Measurements from ENCODE around the gene SEC11C. TPM values are rescaled to one million over a fixed set of nuclear protein-coding genes. Genes with fewer than 3 reads are reported as not detected.

SEC11C gene
- total RNA-seq, 4 donors from 2014 or later: 8.2 to 39.7 (median 22.1) TPM

DNA sequence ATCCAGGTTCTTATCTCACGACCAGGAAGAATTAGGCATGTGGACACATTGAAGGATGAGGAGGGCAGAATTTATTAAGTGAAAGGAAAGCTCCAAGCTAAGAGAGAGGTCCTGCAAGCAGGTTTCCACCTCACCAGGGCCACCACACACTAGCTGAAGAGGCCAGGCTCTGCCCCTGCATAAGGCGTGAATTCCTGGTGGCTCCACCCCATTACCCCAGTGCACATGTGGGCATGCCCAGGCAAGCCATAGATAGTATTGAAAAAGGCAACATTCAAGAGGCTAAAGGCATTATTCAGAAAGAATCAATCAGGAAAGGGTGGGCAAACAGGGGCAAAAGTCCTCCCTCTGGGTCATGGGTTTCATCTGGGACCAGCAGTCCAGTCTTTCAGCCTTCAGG is 49.3 kb downstream of the SEC11C start:
- 0 to 89% methylated on average over 1 to 2 of the region's 2 CpGs for WGBS, 2 donors (ENCODE audit: low coverage in 1 of 2)
- no peaks in the 10 kb centered on the region for H3K4me1 ChIP-seq
- no peaks in the 10 kb centered on the region for H3K36me3 ChIP-seq
- TF ChIP-seq POLR2AphosphoS5 (IDR thresholded peaks at IDR 0.05): no peak
- no peak for TF ChIP-seq POLR2A (IDR thresholded peaks at IDR 0.05)
- no peak for TF ChIP-seq EP300 (IDR thresholded peaks at IDR 0.05; ENCODE audit: low read depth)
- TF ChIP-seq, protein P1, sequence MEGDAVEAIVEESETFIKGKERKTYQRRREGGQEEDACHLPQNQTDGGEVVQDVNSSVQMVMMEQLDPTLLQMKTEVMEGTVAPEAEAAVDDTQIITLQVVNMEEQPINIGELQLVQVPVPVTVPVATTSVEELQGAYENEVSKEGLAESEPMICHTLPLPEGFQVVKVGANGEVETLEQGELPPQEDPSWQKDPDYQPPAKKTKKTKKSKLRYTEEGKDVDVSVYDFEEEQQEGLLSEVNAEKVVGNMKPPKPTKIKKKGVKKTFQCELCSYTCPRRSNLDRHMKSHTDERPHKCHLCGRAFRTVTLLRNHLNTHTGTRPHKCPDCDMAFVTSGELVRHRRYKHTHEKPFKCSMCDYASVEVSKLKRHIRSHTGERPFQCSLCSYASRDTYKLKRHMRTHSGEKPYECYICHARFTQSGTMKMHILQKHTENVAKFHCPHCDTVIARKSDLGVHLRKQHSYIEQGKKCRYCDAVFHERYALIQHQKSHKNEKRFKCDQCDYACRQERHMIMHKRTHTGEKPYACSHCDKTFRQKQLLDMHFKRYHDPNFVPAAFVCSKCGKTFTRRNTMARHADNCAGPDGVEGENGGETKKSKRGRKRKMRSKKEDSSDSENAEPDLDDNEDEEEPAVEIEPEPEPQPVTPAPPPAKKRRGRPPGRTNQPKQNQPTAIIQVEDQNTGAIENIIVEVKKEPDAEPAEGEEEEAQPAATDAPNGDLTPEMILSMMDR (IDR thresholded peaks at IDR 0.05): no peak
- in situ Hi-C loops (cut with MboI; ENCODE audit: low pct_ligation_motif_present in 1 of 4, low pct_unique_long_range_greater_than_20kb in 1 of 4, low sequenced_read_pairs in 3 of 4) (no loop called here), intact Hi-C loops (cut with DNase I; ENCODE audit: low total_unique reads) (no loop called here)
- no peaks in the 10 kb centered on the region for H3K9me3 ChIP-seq
- H3K27me3 ChIP-seq: no peaks in the 10 kb centered on the region
- no peak for DNase-seq
- H3K4me3 ChIP-seq: no peak overlapping the region
- H3K27ac ChIP-seq: no peak overlapping the region

DNA sequence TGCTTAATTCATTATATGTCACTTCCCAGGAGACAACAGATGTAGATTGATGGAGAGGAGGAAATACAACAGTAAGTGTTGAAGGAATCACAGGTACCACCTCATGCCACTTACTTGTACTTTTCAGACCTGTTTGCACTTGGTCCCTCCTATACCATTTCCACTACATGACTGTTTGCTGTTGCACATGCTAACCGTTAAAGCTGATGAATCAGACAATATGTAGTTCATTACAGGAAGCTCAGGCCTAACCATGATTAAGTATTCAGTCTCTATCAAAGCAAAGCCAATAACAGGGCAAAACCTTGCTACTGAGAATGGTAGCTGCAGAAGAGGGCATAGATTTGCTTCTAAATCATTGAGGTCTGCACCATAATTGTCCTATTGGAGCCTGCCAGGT is 50.1 kb downstream of the SEC11C start:
- Histone ChIP-seq H3K4me3 (no peak overlapping the region), H3K36me3 (no peaks in the 10 kb centered on the region), H3K4me1 (no peaks in the 10 kb centered on the region), H3K27ac (no peak overlapping the region), H3K27me3 (no peaks in the 10 kb centered on the region), H3K9me3 (no peaks in the 10 kb centered on the region)
- in situ Hi-C loops (cut with MboI; ENCODE audit: low pct_ligation_motif_present in 1 of 4, low pct_unique_long_range_greater_than_20kb in 1 of 4, low sequenced_read_pairs in 3 of 4): no loop called here
- 67 to 76% methylated on average over 1 of the region's 1 CpG for WGBS, 2 donors (ENCODE audit: low coverage in 1 of 2)
- intact Hi-C loops (cut with DNase I; ENCODE audit: low total_unique reads): no loop called here
- TF ChIP-seq POLR2AphosphoS5 (IDR thresholded peaks at IDR 0.05): no peak
- DNase-seq: no peak

DNA sequence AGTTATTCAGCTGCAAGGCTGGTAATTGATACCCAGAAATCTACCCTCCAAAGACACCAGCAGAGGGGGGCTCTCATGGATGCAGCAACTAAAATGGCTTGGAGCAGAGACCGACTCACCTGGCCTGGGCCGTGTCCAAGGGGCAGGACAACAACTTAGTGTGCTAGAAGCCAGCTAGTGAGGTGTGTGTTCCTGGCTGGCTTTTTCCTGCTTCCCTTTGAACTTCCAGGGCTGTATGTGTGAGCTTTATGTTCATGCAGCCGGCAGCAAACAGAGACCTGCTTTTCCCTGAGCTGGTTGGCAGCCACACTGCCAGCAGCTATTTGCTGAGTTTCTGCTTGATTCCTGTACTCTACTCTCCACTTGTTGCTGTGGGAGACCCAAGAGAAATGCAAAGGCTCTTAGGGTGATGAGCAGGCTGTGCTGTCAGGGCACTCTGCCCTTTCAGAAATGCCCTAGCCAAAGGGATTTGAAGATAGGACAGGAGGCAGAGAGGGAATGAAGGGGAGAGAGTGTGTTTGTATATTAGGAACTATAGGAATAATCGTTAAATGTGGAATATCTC is 56.6 kb downstream of the SEC11C start:
- Histone ChIP-seq H3K4me1 (no peaks in the 10 kb centered on the region), H3K4me3 (no peak overlapping the region), H3K27me3 (no peaks in the 10 kb centered on the region), H3K9me3 (no peaks in the 10 kb centered on the region), H3K27ac (no peak overlapping the region), H3K36me3 (no peaks in the 10 kb centered on the region)
- 40 to 65% methylated on average over 4 of the region's 4 CpGs for WGBS, 2 donors (ENCODE audit: low coverage in 1 of 2)
- no peak for DNase-seq
- in situ Hi-C loops (cut with MboI; ENCODE audit: low pct_ligation_motif_present in 1 of 4, low pct_unique_long_range_greater_than_20kb in 1 of 4, low sequenced_read_pairs in 3 of 4): no loop called here
- intact Hi-C loops (cut with DNase I; ENCODE audit: low total_unique reads): no loop called here
- TF ChIP-seq, protein P1 (IDR thresholded peaks at IDR 0.05): no peak
- no peak for TF ChIP-seq POLR2A (IDR thresholded peaks at IDR 0.05)
- no peak for TF ChIP-seq EP300 (IDR thresholded peaks at IDR 0.05; ENCODE audit: low read depth)
- no peak for TF ChIP-seq POLR2AphosphoS5 (IDR thresholded peaks at IDR 0.05)

DNA sequence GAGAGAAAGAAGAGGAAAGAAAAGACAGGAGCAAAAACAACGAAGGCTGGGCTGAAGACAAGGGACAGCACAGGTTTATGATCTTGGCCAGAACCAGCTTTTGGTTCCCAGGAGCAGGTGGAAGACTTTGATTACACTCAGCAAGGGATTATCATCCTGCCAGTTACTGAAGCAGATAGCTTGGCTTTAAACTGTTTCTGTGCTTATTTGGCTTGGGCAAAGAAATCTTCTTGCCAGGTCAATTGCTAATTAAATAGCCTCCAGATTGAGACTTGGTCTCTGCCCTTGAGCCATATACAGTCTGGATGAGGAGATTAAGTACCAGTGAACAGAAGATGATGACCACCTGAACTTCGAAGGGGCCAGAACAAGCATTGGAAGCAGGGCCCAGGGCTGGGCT is 58.0 kb downstream of the SEC11C start:
- Histone ChIP-seq H3K27ac (no peak overlapping the region), H3K27me3 (no peaks in the 10 kb centered on the region), H3K4me3 (no peak overlapping the region), H3K4me1 (no peaks in the 10 kb centered on the region), H3K36me3 (no peaks in the 10 kb centered on the region), H3K9me3 (no peaks in the 10 kb centered on the region)
- 30 to 35% methylated on average over 1 to 2 of the region's 2 CpGs for WGBS, 2 donors (ENCODE audit: low coverage in 1 of 2)
- TF ChIP-seq POLR2AphosphoS5 (IDR thresholded peaks at IDR 0.05) (no peak), POLR2A (IDR thresholded peaks at IDR 0.05) (no peak), EP300 (IDR thresholded peaks at IDR 0.05; ENCODE audit: low read depth) (no peak)
- TF ChIP-seq, protein P1 (IDR thresholded peaks at IDR 0.05): no peak
- in situ Hi-C loops (cut with MboI; ENCODE audit: low pct_ligation_motif_present in 1 of 4, low pct_unique_long_range_greater_than_20kb in 1 of 4, low sequenced_read_pairs in 3 of 4): no loop called here
- DNase-seq: no peak
- intact Hi-C loops (cut with DNase I; ENCODE audit: low total_unique reads): no loop called here

DNA sequence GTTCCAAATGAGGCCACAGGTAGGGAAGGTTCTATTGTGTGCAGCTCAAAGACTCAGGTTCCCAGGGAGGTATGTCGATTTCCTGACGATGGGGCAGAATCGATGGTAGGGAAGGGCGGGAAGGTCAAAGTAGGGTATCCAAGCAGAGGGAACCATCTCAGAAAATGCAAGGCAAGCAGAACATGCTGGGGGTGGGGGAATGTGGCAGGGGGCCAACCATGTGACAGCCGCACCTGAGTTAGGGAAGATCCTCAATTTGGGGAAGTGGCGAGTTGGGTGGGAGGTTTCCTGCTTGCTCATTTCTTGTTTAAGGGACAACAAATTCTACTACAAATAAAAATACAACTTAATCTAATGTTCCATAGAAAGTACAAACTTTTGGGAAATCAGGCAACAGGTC is 58.5 kb downstream of the SEC11C start:
- no peak for DNase-seq
- Histone ChIP-seq H3K27me3 (no peaks in the 10 kb centered on the region), H3K9me3 (no peaks in the 10 kb centered on the region), H3K27ac (no peak overlapping the region), H3K36me3 (no peaks in the 10 kb centered on the region), H3K4me3 (no peak overlapping the region), H3K4me1 (no peaks in the 10 kb centered on the region)
- 86 to 93% methylated on average over 6 of the region's 6 CpGs for WGBS, 2 donors (ENCODE audit: low coverage in 1 of 2)
- no peak for TF ChIP-seq POLR2AphosphoS5 (IDR thresholded peaks at IDR 0.05)
- TF ChIP-seq POLR2A (IDR thresholded peaks at IDR 0.05): no peak
- no peak for TF ChIP-seq EP300 (IDR thresholded peaks at IDR 0.05; ENCODE audit: low read depth)
- TF ChIP-seq, protein P1 (IDR thresholded peaks at IDR 0.05): no peak
- intact Hi-C loops (cut with DNase I; ENCODE audit: low total_unique reads): no loop called here
- in situ Hi-C loops (cut with MboI; ENCODE audit: low pct_ligation_motif_present in 1 of 4, low pct_unique_long_range_greater_than_20kb in 1 of 4, low sequenced_read_pairs in 3 of 4): no loop called here
